ENCODE measurements around the gene TAF7L.
"Not testable (repeated sequence)": the region's sequence is repeated elsewhere in the genome, so short reads cannot be mapped to it uniquely, and the experiment has no call there.

The TAF7L gene, protein sequence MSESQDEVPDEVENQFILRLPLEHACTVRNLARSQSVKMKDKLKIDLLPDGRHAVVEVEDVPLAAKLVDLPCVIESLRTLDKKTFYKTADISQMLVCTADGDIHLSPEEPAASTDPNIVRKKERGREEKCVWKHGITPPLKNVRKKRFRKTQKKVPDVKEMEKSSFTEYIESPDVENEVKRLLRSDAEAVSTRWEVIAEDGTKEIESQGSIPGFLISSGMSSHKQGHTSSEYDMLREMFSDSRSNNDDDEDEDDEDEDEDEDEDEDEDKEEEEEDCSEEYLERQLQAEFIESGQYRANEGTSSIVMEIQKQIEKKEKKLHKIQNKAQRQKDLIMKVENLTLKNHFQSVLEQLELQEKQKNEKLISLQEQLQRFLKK

DNA sequence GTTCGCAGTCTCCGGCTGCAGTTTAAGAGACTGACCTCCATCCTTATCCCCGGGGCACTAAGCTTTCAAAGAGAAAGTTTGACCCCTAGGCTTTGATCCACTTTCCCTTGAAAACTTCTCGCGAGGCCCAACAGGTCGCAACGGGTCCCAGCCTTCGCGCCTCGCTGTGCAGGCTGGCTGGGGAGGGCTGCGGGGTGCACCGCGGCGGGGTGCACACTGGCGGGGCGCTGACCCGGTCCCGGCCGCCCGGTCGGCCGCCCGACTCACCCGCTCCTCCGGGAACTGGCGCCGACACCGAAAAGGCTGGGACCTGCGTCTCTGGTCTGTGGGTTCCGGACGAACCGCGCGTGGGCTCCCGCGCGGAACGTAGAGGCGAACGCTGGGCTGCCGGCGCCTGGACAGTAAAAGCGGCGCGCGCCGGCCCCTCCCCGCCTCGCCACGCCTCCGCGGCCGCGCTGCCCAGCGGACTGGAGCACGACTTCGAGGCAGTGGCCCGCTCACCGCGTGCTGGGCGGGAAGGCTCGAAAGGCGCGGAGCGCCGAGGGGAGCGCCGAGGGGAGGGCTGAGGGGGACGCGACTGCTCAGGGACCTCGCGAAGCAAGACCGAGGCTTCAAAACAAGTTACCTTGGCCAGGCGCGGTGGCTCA, at the start of gene TAF7L:
TAF7L (minus strand) TSS at position 378 of the 647 bp plus-strand sequence. CDS start 3,791 bp downstream, outside the sequence.
- in situ Hi-C loops (cut with HindIII; ENCODE audit: low sequenced_read_pairs) = no loop called here
- H3K4me3 ChIP-seq (ENCODE audit: low read depth, low read length) = no peak within 1 kb of the TSS
- TF ChIP-seq, protein P1, sequence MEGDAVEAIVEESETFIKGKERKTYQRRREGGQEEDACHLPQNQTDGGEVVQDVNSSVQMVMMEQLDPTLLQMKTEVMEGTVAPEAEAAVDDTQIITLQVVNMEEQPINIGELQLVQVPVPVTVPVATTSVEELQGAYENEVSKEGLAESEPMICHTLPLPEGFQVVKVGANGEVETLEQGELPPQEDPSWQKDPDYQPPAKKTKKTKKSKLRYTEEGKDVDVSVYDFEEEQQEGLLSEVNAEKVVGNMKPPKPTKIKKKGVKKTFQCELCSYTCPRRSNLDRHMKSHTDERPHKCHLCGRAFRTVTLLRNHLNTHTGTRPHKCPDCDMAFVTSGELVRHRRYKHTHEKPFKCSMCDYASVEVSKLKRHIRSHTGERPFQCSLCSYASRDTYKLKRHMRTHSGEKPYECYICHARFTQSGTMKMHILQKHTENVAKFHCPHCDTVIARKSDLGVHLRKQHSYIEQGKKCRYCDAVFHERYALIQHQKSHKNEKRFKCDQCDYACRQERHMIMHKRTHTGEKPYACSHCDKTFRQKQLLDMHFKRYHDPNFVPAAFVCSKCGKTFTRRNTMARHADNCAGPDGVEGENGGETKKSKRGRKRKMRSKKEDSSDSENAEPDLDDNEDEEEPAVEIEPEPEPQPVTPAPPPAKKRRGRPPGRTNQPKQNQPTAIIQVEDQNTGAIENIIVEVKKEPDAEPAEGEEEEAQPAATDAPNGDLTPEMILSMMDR (IDR thresholded peaks at IDR 0.05; ENCODE audit: low read depth, low read length) = no peak
- DNase-seq (ENCODE audit: low read depth, low spot score) = peak; percentile 3

DNA sequence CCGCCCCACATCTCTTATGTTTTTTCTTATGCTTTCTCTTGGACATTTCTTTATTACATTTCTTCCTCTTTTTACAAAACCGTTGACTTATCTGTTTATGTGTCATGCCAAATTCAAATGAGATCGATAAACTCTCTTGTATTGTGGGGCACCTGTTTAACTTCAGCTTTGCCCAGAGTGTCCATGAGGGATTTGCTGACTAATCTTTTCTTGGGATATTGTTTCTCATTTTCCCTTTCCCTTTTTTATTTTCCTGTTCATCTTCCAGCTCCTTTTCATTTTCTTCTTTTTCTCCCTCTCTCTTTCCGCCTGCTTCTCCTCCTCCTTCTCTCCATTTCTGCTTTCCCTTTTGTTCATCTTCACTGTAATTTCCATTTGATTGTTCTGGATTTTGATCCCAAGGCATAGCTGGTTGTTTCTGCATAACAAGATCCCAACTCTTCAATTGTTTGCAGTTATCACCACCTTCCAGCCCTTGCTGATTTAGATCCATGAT, 46.7 kb upstream of the TAF7L start:
- DNase-seq (ENCODE audit: low read depth, low spot score) = no peak
- TF ChIP-seq, protein P1 (IDR thresholded peaks at IDR 0.05; ENCODE audit: low read depth, low read length) = no peak
- in situ Hi-C loops (cut with HindIII; ENCODE audit: low sequenced_read_pairs) = no loop called here
- no peak overlapping the region for H3K4me3 ChIP-seq (ENCODE audit: low read depth, low read length)

DNA sequence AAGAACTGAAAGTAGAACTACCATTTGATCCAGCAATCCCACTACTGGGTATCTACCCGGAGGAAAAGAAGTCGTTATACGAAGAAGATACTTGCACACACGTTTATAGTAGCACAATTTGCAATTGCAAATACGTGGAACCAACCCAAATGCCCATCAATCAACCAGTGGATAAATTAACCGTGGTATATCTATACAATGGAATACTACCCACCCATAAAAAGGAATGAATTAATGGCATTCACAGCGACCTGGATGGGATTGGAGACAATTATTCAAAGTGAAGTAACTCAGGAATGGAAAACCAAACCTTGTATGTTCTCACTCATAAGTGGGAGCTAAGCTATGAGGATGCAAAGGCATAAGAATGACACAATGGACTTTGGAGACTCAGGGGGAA, 43.2 kb upstream of the TAF7L start:
- in situ Hi-C loops (cut with HindIII; ENCODE audit: low sequenced_read_pairs); DNase-seq (ENCODE audit: low read depth, low spot score): not testable (repeated sequence)

DNA sequence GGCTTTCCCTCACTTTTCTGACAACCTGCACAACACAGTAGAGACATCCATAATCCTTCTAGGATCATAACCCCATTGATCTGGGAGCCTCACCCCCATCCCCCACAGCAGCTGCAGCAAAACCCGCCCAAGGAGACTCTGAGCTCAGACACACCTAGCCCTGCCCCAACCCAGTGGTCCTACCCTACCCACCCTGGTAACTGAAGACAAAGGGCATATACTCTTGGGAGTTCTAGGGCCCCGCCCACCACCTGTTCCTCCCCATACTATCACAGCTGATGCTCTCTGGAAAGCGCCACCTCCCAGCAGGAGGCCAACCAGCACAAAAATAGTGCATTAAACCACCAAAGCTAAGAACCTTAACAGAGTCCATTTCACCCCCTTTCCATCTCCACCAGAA, 35.5 kb upstream of the TAF7L start:
- DNase-seq (ENCODE audit: low read depth, low spot score); in situ Hi-C loops (cut with HindIII; ENCODE audit: low sequenced_read_pairs); H3K4me3 ChIP-seq (ENCODE audit: low read depth, low read length): not testable (repeated sequence)

More for the DNA sequence above, 43.2 kb upstream of the TAF7L start:
- H3K4me3 ChIP-seq (ENCODE audit: low read depth, low read length) = not testable (repeated sequence)

DNA sequence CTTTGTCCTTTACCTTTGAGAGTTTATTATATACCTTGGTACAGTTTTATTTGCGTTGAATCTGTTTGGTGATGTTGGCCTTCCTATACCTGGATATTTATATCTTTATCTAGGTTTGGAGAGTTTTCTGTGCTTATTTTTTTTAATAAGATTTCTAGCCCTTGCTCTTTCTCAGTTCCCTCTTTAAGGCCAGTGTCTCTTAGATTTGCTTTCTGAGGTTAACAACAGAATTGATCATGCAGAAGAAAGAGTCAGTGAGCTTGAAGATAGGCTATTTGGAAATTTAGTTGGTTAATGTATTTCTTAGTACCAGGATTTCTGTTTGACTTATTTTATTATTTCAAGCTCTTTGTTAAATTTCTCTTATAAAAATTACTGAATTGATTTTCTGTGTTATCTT, 12.7 kb upstream of the TAF7L start:
- TF ChIP-seq, protein P1 (IDR thresholded peaks at IDR 0.05; ENCODE audit: low read depth, low read length) = no peak
- in situ Hi-C loops (cut with HindIII; ENCODE audit: low sequenced_read_pairs) = no loop called here
- DNase-seq (ENCODE audit: low read depth, low spot score) = no peak
- H3K4me3 ChIP-seq (ENCODE audit: low read depth, low read length) = no peak overlapping the region

DNA sequence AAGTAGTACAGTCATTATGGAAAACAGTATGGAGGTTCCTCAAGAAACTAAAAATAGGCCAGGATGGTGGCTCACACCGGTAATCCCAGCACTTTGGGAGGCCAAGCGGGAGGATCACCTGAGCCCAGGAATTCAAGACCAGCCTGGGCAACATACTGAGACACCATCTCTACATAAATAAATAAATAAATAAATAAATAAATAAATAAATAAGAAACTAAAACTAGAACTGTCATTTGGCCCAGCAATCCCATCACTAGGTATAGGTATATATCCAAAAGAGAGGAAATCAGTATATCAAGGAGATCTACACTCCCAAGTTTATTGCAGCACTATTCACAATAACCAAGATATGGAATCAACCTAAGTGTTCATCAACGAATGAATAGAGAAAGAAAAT, 4.5 kb upstream of the TAF7L start:
- DNase-seq (ENCODE audit: low read depth, low spot score); in situ Hi-C loops (cut with HindIII; ENCODE audit: low sequenced_read_pairs); H3K4me3 ChIP-seq (ENCODE audit: low read depth, low read length): not testable (repeated sequence)

DNA sequence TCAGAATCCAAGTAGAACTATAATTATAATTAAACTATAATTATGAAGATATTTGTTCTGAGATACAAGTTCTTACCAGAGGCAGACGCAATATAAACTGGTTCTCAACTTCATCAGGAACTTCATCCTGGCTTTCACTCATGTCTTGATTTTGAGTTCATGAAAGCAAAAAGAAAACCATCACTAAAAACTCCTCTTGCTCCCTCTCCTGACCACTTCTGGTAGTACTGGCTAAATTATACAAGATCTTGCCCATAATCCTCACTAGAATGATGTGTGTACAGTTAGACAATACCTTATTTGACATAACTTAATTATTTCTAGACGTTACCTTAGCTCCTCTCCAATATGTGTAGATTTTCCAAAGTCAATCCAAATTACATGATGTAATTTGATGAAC, 3.7 kb downstream of the TAF7L start:
- TF ChIP-seq, protein P1 (IDR thresholded peaks at IDR 0.05; ENCODE audit: low read depth, low read length) = peak; percentile 54
- DNase-seq (ENCODE audit: low read depth, low spot score) = peak; percentile 60
- in situ Hi-C loops (cut with HindIII; ENCODE audit: low sequenced_read_pairs) = no loop called here
- H3K4me3 ChIP-seq (ENCODE audit: low read depth, low read length) = no peak overlapping the region

DNA sequence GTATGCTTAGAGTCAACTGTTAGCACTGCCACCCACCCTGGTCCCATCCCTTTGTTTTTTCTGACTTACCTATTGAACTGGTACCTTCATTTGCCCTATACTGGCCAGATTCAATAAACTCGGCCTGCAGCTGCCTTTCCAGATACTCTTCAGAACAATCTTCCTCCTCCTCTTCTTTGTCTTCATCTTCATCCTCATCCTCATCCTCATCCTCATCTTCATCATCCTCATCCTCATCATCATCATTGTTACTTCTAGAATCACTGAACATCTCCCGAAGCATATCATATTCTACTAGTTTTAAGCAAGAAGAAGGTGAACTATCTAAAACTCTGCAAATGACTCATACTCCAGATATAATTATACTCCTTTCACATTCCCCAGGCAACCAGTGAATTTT, 14.9 kb downstream of the TAF7L start:
- DNase-seq (ENCODE audit: low read depth, low spot score) = no peak
- in situ Hi-C loops (cut with HindIII; ENCODE audit: low sequenced_read_pairs) = no loop called here
- TF ChIP-seq, protein P1 (IDR thresholded peaks at IDR 0.05; ENCODE audit: low read depth, low read length) = no peak
- H3K4me3 ChIP-seq (ENCODE audit: low read depth, low read length) = no peak overlapping the region
